ENCODE data around the gene R3HCC1L.

- TF ChIP-seq CTCF (IDR thresholded peaks at IDR 0.05) (no peak), POLR2A (IDR thresholded peaks at IDR 0.05) (no peak)
Measured at GRCh38 chr10:98167191-98167590, 32.7 kb downstream of the R3HCC1L start.

Measured in lower leg skin (tissue), 3 donors.